Kidney capillary endothelial cell (primary cell): ENCODE data around the gene CLPSL1.
A peak's percentile ranks its signal among the peaks of the same experiment; 100 is the strongest.
"Not testable (repeated sequence)": the region's sequence is repeated elsewhere in the genome, so short reads cannot be mapped to it uniquely, and the experiment has no call there.

Experiments used
- DNase-seq: peaks from one replicate; pipeline ENCODE4 v3.0.0-alpha.2; 2018; ENCODE audit warnings: low spot score

CLPSL1 gene

GRCh38 chr6:35780719-35781118 is at the start of gene CLPSL1:
Gene CLPSL1 (plus strand): TSS chr6:35781019. CDS start chr6:35781111, 92 bp downstream.
- no peak for DNase-seq

- DNase-seq, result peak; percentile 48
These were observed 49.4 kb upstream of the CLPSL1 start for GRCh38 chr6:35731414-35731735.

GRCh38 chr6:35731736-35732532 is 48.9 kb upstream of the CLPSL1 start:
- peak; percentile 81 for DNase-seq

- no peak for DNase-seq
These were observed 47.2 kb upstream of the CLPSL1 start for GRCh38 chr6:35733633-35734032.

- DNase-seq, result not testable (repeated sequence)
These were observed 46.5 kb upstream of the CLPSL1 start for GRCh38 chr6:35734319-35734718.

- no peak for DNase-seq
These were observed 45.4 kb upstream of the CLPSL1 start for GRCh38 chr6:35735452-35735851.

- DNase-seq, result no peak
These were observed 44.4 kb upstream of the CLPSL1 start for GRCh38 chr6:35736253-35736894.

- DNase-seq, result no peak
These were observed 43.8 kb upstream of the CLPSL1 start, which contains the start of gene ARMC12 for GRCh38 chr6:35736982-35737412. Gene ARMC12 (plus strand): TSS chr6:35737032. CDS start chr6:35737109, 77 bp downstream.

GRCh38 chr6:35737413-35738211 is 43.2 kb upstream of the CLPSL1 start:
- DNase-seq, result peak; percentile 86

- no peak for DNase-seq
These were observed 40.9 kb upstream of the CLPSL1 start for GRCh38 chr6:35739645-35740524.

GRCh38 chr6:35742842-35743241 is 38.0 kb upstream of the CLPSL1 start:
- DNase-seq, result no peak

- DNase-seq, result no peak
These were observed 35.3 kb upstream of the CLPSL1 start for GRCh38 chr6:35745509-35745908.

GRCh38 chr6:35746516-35746915 is 34.3 kb upstream of the CLPSL1 start:
- no peak for DNase-seq

- no peak for DNase-seq
These were observed 32.9 kb upstream of the CLPSL1 start for GRCh38 chr6:35747877-35748276.

- DNase-seq, result no peak
These were observed 30.3 kb upstream of the CLPSL1 start for GRCh38 chr6:35750557-35750956.

GRCh38 chr6:35751594-35751993 is 29.2 kb upstream of the CLPSL1 start:
- DNase-seq, result no peak

- DNase-seq, result no peak
These were observed 28.5 kb upstream of the CLPSL1 start for GRCh38 chr6:35752330-35752729.

- DNase-seq, result no peak
These were observed 26.2 kb upstream of the CLPSL1 start for GRCh38 chr6:35754452-35755277.

GRCh38 chr6:35755278-35755924 is 25.4 kb upstream of the CLPSL1 start:
- no peak for DNase-seq

- no peak for DNase-seq
These were observed 23.2 kb upstream of the CLPSL1 start for GRCh38 chr6:35757456-35758123.
